Stimulated activated CD8-positive, alpha-beta memory T cell treated with anti-CD3 and anti-CD28 coated beads, Interleukin-15, amount 100 ng/mL, for 4 hours (primary cell): ENCODE measurements around the gene MTA3.
"Not testable (repeated sequence)": the region's sequence is repeated elsewhere in the genome, so short reads cannot be mapped to it uniquely, and the experiment has no call there.

Source experiments
- DNase-seq, 2 donors: peaks; one replicate each; pipeline ENCODE4 v3.0.0-alpha.2; 2020; ENCODE audit warnings: low read depth in 2 of 2

Gene MTA3

GRCh38 chr2:42613281-42614064 lies 45.0 kb downstream of the MTA3 start:
- DNase-seq, result no peak

- no peak for DNase-seq
These were observed 46.4 kb downstream of the MTA3 start for GRCh38 chr2:42614838-42615237.

GRCh38 chr2:42618116-42618515 lies 49.7 kb downstream of the MTA3 start:
- DNase-seq, result no peak

GRCh38 chr2:42618972-42619371 lies 50.5 kb downstream of the MTA3 start:
- no peak for DNase-seq

GRCh38 chr2:42621626-42622025 lies 53.2 kb downstream of the MTA3 start:
- not testable (repeated sequence) for DNase-seq

GRCh38 chr2:42622943-42623676 lies 54.7 kb downstream of the MTA3 start:
- no peak for DNase-seq

- DNase-seq, result no peak
These were observed 55.6 kb downstream of the MTA3 start for GRCh38 chr2:42624047-42624446.

GRCh38 chr2:42628024-42628423 lies 59.6 kb downstream of the MTA3 start:
- not testable (repeated sequence) for DNase-seq

GRCh38 chr2:42636934-42637333 lies 68.5 kb downstream of the MTA3 start:
- no peak for DNase-seq

- no peak for DNase-seq
These were observed 69.8 kb downstream of the MTA3 start for GRCh38 chr2:42638080-42638784.

- DNase-seq, result no peak
These were observed 71.1 kb downstream of the MTA3 start for GRCh38 chr2:42639340-42640077.

- DNase-seq, result no peak
These were observed 71.8 kb downstream of the MTA3 start for GRCh38 chr2:42640261-42640660.

GRCh38 chr2:42642371-42642770 lies 73.9 kb downstream of the MTA3 start:
- DNase-seq, result not testable (repeated sequence)

- DNase-seq, result no peak
These were observed 77.1 kb downstream of the MTA3 start for GRCh38 chr2:42645551-42645950.

GRCh38 chr2:42648796-42649195 lies 80.4 kb downstream of the MTA3 start:
- DNase-seq, result no peak

- no peak for DNase-seq
These were observed 82.6 kb downstream of the MTA3 start for GRCh38 chr2:42651057-42651456.

- no peak for DNase-seq
These were observed 83.7 kb downstream of the MTA3 start for GRCh38 chr2:42652086-42652485.

GRCh38 chr2:42653039-42653438 lies 84.6 kb downstream of the MTA3 start:
- no peak for DNase-seq

- no peak for DNase-seq
These were observed 85.5 kb downstream of the MTA3 start for GRCh38 chr2:42653908-42654445.

- no peak for DNase-seq
These were observed 89.9 kb downstream of the MTA3 start for GRCh38 chr2:42658306-42658705.

GRCh38 chr2:42659609-42660008 lies 91.2 kb downstream of the MTA3 start:
- DNase-seq, result no peak
